H1 (cell line): ENCODE results near the gene NR3C2. TPM values are rescaled to one million over a fixed set of nuclear protein-coding genes. Genes with fewer than 3 reads are reported as not detected.

Experiments
- CTCF ChIA-PET: fragments of 300-600 bp; sonication (Branson Sonifier 250); formaldehyde crosslinking; loops from one replicate; lab custom pipeline; 2021; ENCODE audit not compliant: partially characterized antibody; lab: Charles Lee
- POLR2A ChIA-PET: fragments of 300-600 bp; sonication (Branson Sonifier 250); formaldehyde crosslinking; loops from one replicate; lab custom pipeline; 2021; ENCODE audit warnings: inconsistent platforms; ENCODE audit not compliant: partially characterized antibody; lab: Charles Lee
- DNase-seq, 2 experiments: peaks; one replicate each; pipeline versions ENCODE4 v3.0.0 to v3.0.0-alpha.2; 2010 to 2022; ENCODE audit warnings: low spot score in 2 of 2, low read depth in 1 of 2, mixed read lengths in 1 of 2
- FAIRE-seq: peaks from 2 replicates; lab custom pipeline; 2011; peaks lifted over from hg19 to GRCh38; lab: Jason Lieb, UNC
- H2AFZ ChIP-seq: 2 replicates; pipeline ENCODE4 v1.8.1; 2012; ENCODE audit warnings: low read length, inconsistent platforms
- H2AK5ac ChIP-seq: 2 replicates; pipeline ENCODE4 v1.6.1; 2013; ENCODE audit warnings: low read depth, low read length
- H2BK120ac ChIP-seq: replicated peaks from 2 replicates; pipeline ENCODE3; 2013; ENCODE audit warnings: low read depth, low read length, inconsistent platforms
- H2BK12ac ChIP-seq: 2 replicates; pipeline ENCODE4 v1.6.1; 2013; ENCODE audit warnings: low read depth, low read length
- H2BK15ac ChIP-seq: 2 replicates; pipeline ENCODE4 v1.6.1; 2013; ENCODE audit warnings: low read length
- H2BK20ac ChIP-seq: 2 replicates; pipeline ENCODE4 v1.6.1; 2013; ENCODE audit warnings: low read length
- H2BK5ac ChIP-seq: 2 replicates; pipeline ENCODE4 v1.6.1; 2013; ENCODE audit warnings: low read depth, low read length
- H3K14ac ChIP-seq: 2 replicates; pipeline ENCODE4 v1.6.1; 2013; ENCODE audit warnings: inconsistent platforms; ENCODE audit not compliant: insufficient read length
- H3K18ac ChIP-seq: 2 replicates; pipeline ENCODE4 v1.6.1; 2013; ENCODE audit warnings: low read length; ENCODE audit errors: extremely low read depth
- H3K23ac ChIP-seq: 2 replicates; pipeline ENCODE4 v1.6.1; 2013; ENCODE audit warnings: inconsistent platforms; ENCODE audit not compliant: insufficient read length
- H3K23me2 ChIP-seq: 2 replicates; pipeline ENCODE4 v1.6.1; 2013; ENCODE audit warnings: low read depth, low read length
- H3K27ac ChIP-seq: 2 replicates; pipeline ENCODE4 v1.6.1; 2011; ENCODE audit warnings: low read depth, low read length, inconsistent platforms
- H3K27me3 ChIP-seq, 4 experiments: replicated peaks in 1 of 4; 1 replicate in 1 of 4; 2 replicates in 3 of 4; pipeline versions ENCODE4 v1.6.1 to v1.8.1; 2011 to 2013; ENCODE audit warnings: low read length in 3 of 4, mild to moderate bottlenecking in 3 of 4, inconsistent platforms in 2 of 4, mixed read lengths in 2 of 4, moderate library complexity in 1 of 4; ENCODE audit not compliant: control insufficient read depth in 3 of 4, insufficient read depth in 3 of 4; ENCODE audit errors: extremely low read depth in 1 of 4
- H3K36me3 ChIP-seq, 4 experiments: 2 replicates each; pipeline versions ENCODE4 v1.6.1 to v1.8.1; 2011 to 2013; ENCODE audit warnings: mild to moderate bottlenecking in 4 of 4, low read length in 3 of 4, moderate library complexity in 2 of 4, control low read depth in 1 of 4, inconsistent platforms in 1 of 4; ENCODE audit not compliant: insufficient read depth in 4 of 4, control insufficient read depth in 2 of 4
- H3K4ac ChIP-seq: replicated peaks from 2 replicates; pipeline ENCODE3; 2013; ENCODE audit warnings: low read length, low read depth, mixed read lengths, inconsistent platforms; ENCODE audit not compliant: insufficient read length
- H3K4me1 ChIP-seq, 4 experiments: replicated peaks in 1 of 4; 1 replicate in 1 of 4; 2 replicates in 3 of 4; pipeline versions ENCODE4 v1.6.1 to v1.8.1; 2011 to 2013; ENCODE audit warnings: low read length in 3 of 4, inconsistent platforms in 2 of 4, mixed read lengths in 1 of 4; ENCODE audit not compliant: insufficient read depth in 4 of 4, control insufficient read depth in 3 of 4
- H3K4me2 ChIP-seq, 2 experiments: 2 replicates each; pipeline versions ENCODE4 v1.6.1 to v1.8.1; 2011 to 2013; ENCODE audit warnings: low read depth in 2 of 2, low read length in 2 of 2, control low read depth in 1 of 2, inconsistent platforms in 1 of 2, mild to moderate bottlenecking in 1 of 2; ENCODE audit not compliant: insufficient read depth in 1 of 2
- H3K4me3 ChIP-seq, 4 experiments: fragments of 200-600, 300-600 bp in 1 of 4; sonication (generic), shearing (Covaris generic), sonication (Bioruptor Twin) in 1 of 4; 2 replicates each; pipeline versions ENCODE4 v1.5.1 to v1.8.1; 2011 to 2016; ENCODE audit warnings: low read length in 4 of 4, low read depth in 3 of 4, control low read depth in 2 of 4, inconsistent platforms in 2 of 4, mild to moderate bottlenecking in 2 of 4, mixed read lengths in 1 of 4, moderate library complexity in 1 of 4; ENCODE audit not compliant: insufficient read depth in 2 of 4; ENCODE audit errors: extremely low read depth in 1 of 4
- H3K56ac ChIP-seq: replicated peaks from 2 replicates; pipeline ENCODE3; 2013; ENCODE audit warnings: low read depth, mild to moderate bottlenecking, mixed read lengths, low read length, inconsistent platforms; ENCODE audit not compliant: insufficient read length
- H3K79me1 ChIP-seq: 2 replicates; pipeline ENCODE4 v1.6.1; 2013; ENCODE audit warnings: low read depth, low read length, control low read depth
- H3K79me2 ChIP-seq, 2 experiments: 2 replicates each; pipeline versions ENCODE4 v1.6.1 to v1.8.1; 2012 to 2013; ENCODE audit warnings: low read length in 2 of 2, mild to moderate bottlenecking in 2 of 2, inconsistent platforms in 1 of 2; ENCODE audit not compliant: insufficient read depth in 2 of 2, control insufficient read depth in 1 of 2
- H3K9ac ChIP-seq, 4 experiments: replicated peaks in 1 of 4; 1 replicate in 1 of 4; 2 replicates in 3 of 4; pipeline versions ENCODE4 v1.6.1 to v1.8.1; 2011 to 2013; ENCODE audit warnings: low read depth in 3 of 4, low read length in 3 of 4, control low read depth in 2 of 4, mild to moderate bottlenecking in 2 of 4, moderate library complexity in 2 of 4, inconsistent platforms in 1 of 4; ENCODE audit errors: extremely low read depth in 1 of 4
- H3K9me3 ChIP-seq, 2 experiments: 2 replicates each; pipeline versions ENCODE4 v1.6.1 to v1.8.1; 2012 to 2013; ENCODE audit warnings: mild to moderate bottlenecking in 2 of 2, moderate library complexity in 2 of 2, control low read depth in 1 of 2, inconsistent platforms in 1 of 2, low read depth in 1 of 2, low read length in 1 of 2, mixed read lengths in 1 of 2; ENCODE audit not compliant: insufficient read depth in 2 of 2
- H4K20me1 ChIP-seq, 2 experiments: replicated peaks in 1 of 2; 2 replicates each; pipeline versions ENCODE3 to v1.8.1; 2011 to 2013; ENCODE audit warnings: inconsistent platforms in 2 of 2, low read length in 2 of 2, mild to moderate bottlenecking in 1 of 2; ENCODE audit not compliant: insufficient read depth in 2 of 2, control insufficient read depth in 1 of 2
- H4K5ac ChIP-seq: 2 replicates; pipeline ENCODE4 v1.6.1; 2013; ENCODE audit warnings: low read length, low read depth, mixed read lengths, inconsistent platforms; ENCODE audit not compliant: insufficient read length
- H4K8ac ChIP-seq: 2 replicates; pipeline ENCODE4 v1.8.0; 2013; ENCODE audit warnings: mild to moderate bottlenecking, moderate library complexity, low read length, inconsistent platforms; ENCODE audit not compliant: insufficient read depth; ENCODE audit errors: extremely low read depth
- H4K91ac ChIP-seq: replicated peaks from 2 replicates; pipeline ENCODE3; 2013; ENCODE audit warnings: low read length, mixed read lengths, inconsistent platforms; ENCODE audit not compliant: insufficient read length
- BACH1 ChIP-seq: IDR thresholded peaks from 2 replicates; pipeline ENCODE4 v1.6.1; 2012; ENCODE audit warnings: low read length, improper control_type of control experiment
- CTCF ChIP-seq, 3 experiments: IDR thresholded peaks; 1 replicate in 2 of 3; 2 replicates in 1 of 3; pipeline versions ENCODE4 v1.5.1 to v1.6.1; 2011; ENCODE audit warnings: low read length in 3 of 3, mild to moderate bottlenecking in 3 of 3, inconsistent platforms in 2 of 3, low read depth in 1 of 3, moderate library complexity in 1 of 3; ENCODE audit not compliant: insufficient read depth in 1 of 3; ENCODE audit errors: control extremely low read depth in 1 of 3
- EGR1 ChIP-seq: IDR thresholded peaks from 2 replicates; pipeline ENCODE4 v1.6.1; 2011; ENCODE audit warnings: low read depth, low read length, borderline replicate concordance
- HDAC6 ChIP-seq: IDR thresholded peaks from one replicate; pipeline ENCODE4 v1.7.1; 2012; ENCODE audit warnings: low read depth, mild to moderate bottlenecking, inconsistent platforms, low read length, moderate library complexity
- JUN ChIP-seq: IDR thresholded peaks from 2 replicates; pipeline ENCODE4 v1.6.1; 2011; ENCODE audit warnings: low read depth, mild to moderate bottlenecking, improper control_type of control experiment, low read length
- KDM4A ChIP-seq: IDR thresholded peaks from one replicate; pipeline ENCODE4 v1.7.1; 2012; ENCODE audit warnings: low read depth, mild to moderate bottlenecking, moderate library complexity, low read length, inconsistent platforms; ENCODE audit not compliant: severe bottlenecking
- POU5F1 ChIP-seq: IDR thresholded peaks from 2 replicates; pipeline ENCODE4 v1.6.1; 2011; ENCODE audit warnings: low read depth, mild to moderate bottlenecking, low read length, moderate library complexity
- RAD21 ChIP-seq, 2 experiments: IDR thresholded peaks in 1 of 2; conservative IDR thresholded peaks in 1 of 2; 2 replicates each; pipeline ENCODE4 v1.6.1; 2011; ENCODE audit warnings: low read depth in 2 of 2, low read length in 2 of 2, improper control_type of control experiment in 1 of 2, inconsistent platforms in 1 of 2, mild to moderate bottlenecking in 1 of 2, moderate library complexity in 1 of 2
- SP2 ChIP-seq: IDR thresholded peaks from 2 replicates; pipeline ENCODE4 v1.6.1; 2012; ENCODE audit warnings: mild to moderate bottlenecking, low read length, inconsistent platforms
- TAF1 ChIP-seq: IDR thresholded peaks from 2 replicates; pipeline ENCODE4 v1.6.1; 2011; ENCODE audit warnings: mild to moderate bottlenecking, low read depth, low read length
- TAF7 ChIP-seq: optimal IDR thresholded peaks from 2 replicates; pipeline ENCODE3; 2011; ENCODE audit warnings: low read depth, mild to moderate bottlenecking, inconsistent platforms, low read length, moderate library complexity, borderline replicate concordance
- TCF12 ChIP-seq: IDR thresholded peaks from 2 replicates; pipeline ENCODE4 v1.6.1; 2011; ENCODE audit warnings: low read depth, mild to moderate bottlenecking, low read length
- WGBS, 2 experiments: shearing (Covaris generic) in 1 of 2; methylation state at CpG; one replicate each; pipeline versions ENCODE4 v1.1.6 to v1.1.7; 2013 to 2015; ENCODE audit warnings: low lambda C conversion rate in 2 of 2, mixed read lengths in 2 of 2, inconsistent platforms in 1 of 2, low coverage in 1 of 2, missing lambda C conversion rate in 1 of 2; ENCODE audit not compliant: insufficient replicate concordance in 2 of 2, insufficient coverage in 1 of 2, insufficient read length in 1 of 2; ENCODE audit errors: extremely low coverage in 1 of 2, missing lambda C conversion rate in 1 of 2; 5-methylcytosine and 5-hydroxymethylcytosine counted together
- polyA plus RNA-seq, 7 experiments: library from polyadenylated mRNA; depleted of rRNA in 3 of 7; stranded (reverse) in 5 of 7; unstranded in 2 of 7; fragments of >200 nt in 5 of 7; fragments of 200-250 nt in 2 of 7; gene quantifications; 1 replicate in 5 of 7; 2 replicates in 1 of 7; 4 replicates in 1 of 7; pipeline versions ENCODE4 v1.2.1 to v1.2.3, GENCODE V29; 2011 to 2013; ENCODE audit warnings: missing spikeins in 2 of 7, mixed read lengths in 2 of 7
- total RNA-seq: library from RNA; stranded (reverse); fragmentation: NEBNext Ultra II Directional; extraction: Animal tissue kit (Norgen Biotek cat#: 25700); gene quantifications from 2 replicates; pipeline ENCODE4 v1.2.1, GENCODE V29; 2021

NR3C2 gene
- total and polyA plus RNA-seq, 2 of the 8 experiments (the other 6 are each of a cell fraction or from before 2014, with no cell fraction given) = 0.80 to 3.9 TPM

GRCh38 chr4:148300877-148301276 lies 141.3 kb downstream of the NR3C2 start:
- Histone ChIP-seq H3K18ac (no peak overlapping the region), H3K56ac (no peak overlapping the region), H2BK15ac (no peak overlapping the region), H2BK12ac (no peak overlapping the region), H2AK5ac (no peak overlapping the region), H2BK20ac (no peak overlapping the region), H3K4me3 (no peak overlapping the region), H3K79me2 (no peaks in the 10 kb centered on the region), H3K23ac (no peak overlapping the region), H2BK120ac (no peak overlapping the region), H4K8ac (no peak overlapping the region), H3K9me3 (peaks cover 28 to 30% of the 10 kb centered on the region in 2 experiments), H4K20me1 (no peaks in the 10 kb centered on the region), H3K14ac (no peak overlapping the region), H3K27ac (no peak overlapping the region), H3K23me2 (no peaks in the 10 kb centered on the region), H3K27me3 (no peaks in the 10 kb centered on the region), H3K36me3 (peaks cover 0 to 4% (median 1%) of the 10 kb centered on the region in 4 experiments; a peak in 2 of 8 replicates), H2BK5ac (no peak overlapping the region), H2AFZ (no peak overlapping the region), H4K91ac (no peak overlapping the region), H3K79me1 (no peaks in the 10 kb centered on the region), H3K4me2 (no peak overlapping the region), H3K4ac (no peak overlapping the region), H4K5ac (no peak overlapping the region), H3K9ac (no peak overlapping the region), H3K4me1 (no peaks in the 10 kb centered on the region)
- 87% methylated on average over 1 of the region's 1 CpG; no CpG with 5 or more reads in 1 of the 2 experiments for WGBS, 2 experiments
- FAIRE-seq (no peak), DNase-seq (no peak)
- TF ChIP-seq EGR1 (no peak), TAF7 (no peak), POU5F1 (no peak), KDM4A (no peak), BACH1 (no peak), HDAC6 (no peak), CTCF (IDR thresholded peaks at IDR 0.05; ENCODE audit: control extremely low read depth in 1 of 3, insufficient read depth in 1 of 3, low read depth in 1 of 3, low read length in 3 of 3) (peak in 1 of 3 experiments; percentile 13; a peak in 1 of 4 replicates), TCF12 (0 out of 2 replicates have a peak, but pooled peaks have one; percentile 21), SP2 (no peak), JUN (no peak), RAD21 (IDR thresholded peaks at IDR 0.05 in 1 of 2, conservative IDR thresholded peaks at IDR 0.05 in 1 of 2; ENCODE audit: low read depth in 2 of 2, low read length in 2 of 2) (peak in 1 of 2 experiments; percentile 22; a peak in 2 of 4 replicates), TAF1 (no peak)
- CTCF ChIA-PET = interaction anchor here (0.9 kb wide), 1 partner anchor 27 kb away, joined by 3 read pairs; no protein-coding TSS in a partner anchor
- POLR2A ChIA-PET = no interaction called here
